ENCODE measurements around the gene FCRLA.
"Not testable (repeated sequence)": the region's sequence is repeated elsewhere in the genome, so short reads cannot be mapped to it uniquely, and the experiment has no call there.

FCRLA gene

DNA sequence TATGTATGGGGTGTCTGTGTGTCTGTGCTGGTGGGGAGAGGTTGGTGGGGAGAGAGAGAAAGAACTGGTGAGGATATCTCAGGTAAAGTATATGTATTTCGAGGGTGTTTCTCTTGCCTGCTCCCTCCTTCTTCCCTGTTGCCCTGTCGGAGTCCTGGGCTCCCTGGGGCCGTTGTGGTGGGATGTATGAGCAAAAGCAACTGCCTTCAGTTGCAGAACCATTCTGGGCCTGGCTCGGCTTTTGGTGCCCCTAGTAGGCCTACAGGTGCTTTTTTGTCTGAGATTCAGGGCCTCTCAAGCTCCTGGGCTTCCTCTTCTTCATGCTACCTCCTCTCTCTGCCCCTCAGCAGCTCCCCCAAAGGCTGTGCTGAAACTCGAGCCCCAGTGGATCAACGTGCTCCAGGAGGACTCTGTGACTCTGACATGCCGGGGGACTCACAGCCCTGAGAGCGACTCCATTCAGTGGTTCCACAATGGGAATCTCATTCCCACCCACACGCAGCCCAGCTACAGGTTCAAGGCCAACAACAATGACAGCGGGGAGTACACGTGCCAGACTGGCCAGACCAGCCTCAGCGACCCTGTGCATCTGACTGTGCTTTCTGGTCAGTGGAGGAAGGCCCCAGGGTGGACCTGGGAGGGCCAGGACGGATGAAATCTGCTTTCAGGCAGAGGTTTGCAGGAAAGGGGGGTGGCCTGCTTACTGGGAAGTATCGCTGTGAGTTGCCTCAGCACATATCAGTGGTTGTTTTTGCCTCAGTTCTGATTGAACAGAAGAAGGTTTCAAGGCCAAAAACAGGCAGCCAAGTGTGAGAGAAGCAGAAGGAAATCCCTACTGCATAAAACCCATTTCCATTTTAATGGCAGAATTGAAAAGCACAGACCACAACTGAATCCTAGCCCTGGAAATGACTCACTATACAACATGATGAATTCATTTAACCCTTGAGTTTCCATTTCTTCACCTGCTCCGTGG lies 35.7 kb upstream of the FCRLA start:
- not testable (repeated sequence) for H3K27me3 ChIP-seq (replicated peaks; ENCODE audit: insufficient read depth, low read length); H3K4me3 ChIP-seq (ENCODE audit: low read length); DNase-seq; H3K27ac ChIP-seq (ENCODE audit: low read length); H3K9ac ChIP-seq (ENCODE audit: low read length); H3K36me3 ChIP-seq (replicated peaks; ENCODE audit: insufficient read depth, low read length); H3K9me2 ChIP-seq (replicated peaks; ENCODE audit: insufficient read depth, low read length); H3F3A ChIP-seq (ENCODE audit: insufficient read depth, low read length); H3K79me2 ChIP-seq (ENCODE audit: low read length); H2AFZ ChIP-seq (ENCODE audit: low read length); H3K4me2 ChIP-seq (ENCODE audit: low read depth, low read length); H3K4me1 ChIP-seq (ENCODE audit: low read length); H3K9me3 ChIP-seq (replicated peaks; ENCODE audit: insufficient read depth, low read length); H4K20me1 ChIP-seq (ENCODE audit: insufficient read depth, low read length)

- not testable (repeated sequence) for H3K79me2 ChIP-seq (ENCODE audit: low read length); H3K4me2 ChIP-seq (ENCODE audit: low read depth, low read length); H3F3A ChIP-seq (ENCODE audit: insufficient read depth, low read length); H3K9me3 ChIP-seq (replicated peaks; ENCODE audit: insufficient read depth, low read length); H4K20me1 ChIP-seq (ENCODE audit: insufficient read depth, low read length); H3K9ac ChIP-seq (ENCODE audit: low read length); DNase-seq; H3K4me1 ChIP-seq (ENCODE audit: low read length); H3K4me3 ChIP-seq (ENCODE audit: low read length); H2AFZ ChIP-seq (ENCODE audit: low read length); H3K27me3 ChIP-seq (replicated peaks; ENCODE audit: insufficient read depth, low read length); H3K27ac ChIP-seq (ENCODE audit: low read length); H3K9me2 ChIP-seq (replicated peaks; ENCODE audit: insufficient read depth, low read length); H3K36me3 ChIP-seq (replicated peaks; ENCODE audit: insufficient read depth, low read length)
Observed at GRCh38 chr1:161673437-161673836, 33.6 kb upstream of the FCRLA start.

DNA sequence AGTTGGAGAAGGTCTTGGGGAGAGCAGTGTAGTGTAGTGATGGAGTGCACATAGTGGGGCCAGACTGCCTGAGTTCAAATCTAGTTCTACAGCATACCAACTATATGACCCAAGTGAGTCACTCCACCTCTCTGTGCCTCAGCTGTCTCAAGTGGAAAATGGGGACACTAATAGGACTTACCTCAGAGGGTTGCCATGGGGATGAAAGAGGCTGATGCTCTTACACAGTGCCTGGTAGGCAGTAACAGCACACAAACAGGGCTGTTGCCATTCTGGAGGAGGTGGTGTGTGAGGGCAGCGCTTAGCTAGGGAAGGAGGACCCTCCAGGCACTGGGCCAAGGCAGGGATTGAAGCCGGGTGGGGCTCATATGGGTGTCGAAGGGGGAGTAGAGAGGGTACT lies 32.6 kb upstream of the FCRLA start:
- H3K36me3 ChIP-seq (replicated peaks; ENCODE audit: insufficient read depth, low read length); H3K27ac ChIP-seq (ENCODE audit: low read length); H3K4me3 ChIP-seq (ENCODE audit: low read length); DNase-seq; H3K79me2 ChIP-seq (ENCODE audit: low read length); H3F3A ChIP-seq (ENCODE audit: insufficient read depth, low read length); H2AFZ ChIP-seq (ENCODE audit: low read length); H3K9me2 ChIP-seq (replicated peaks; ENCODE audit: insufficient read depth, low read length); H3K4me2 ChIP-seq (ENCODE audit: low read depth, low read length); H3K27me3 ChIP-seq (replicated peaks; ENCODE audit: insufficient read depth, low read length); H3K4me1 ChIP-seq (ENCODE audit: low read length); H3K9me3 ChIP-seq (replicated peaks; ENCODE audit: insufficient read depth, low read length); H4K20me1 ChIP-seq (ENCODE audit: insufficient read depth, low read length); H3K9ac ChIP-seq (ENCODE audit: low read length): not testable (repeated sequence)

DNA sequence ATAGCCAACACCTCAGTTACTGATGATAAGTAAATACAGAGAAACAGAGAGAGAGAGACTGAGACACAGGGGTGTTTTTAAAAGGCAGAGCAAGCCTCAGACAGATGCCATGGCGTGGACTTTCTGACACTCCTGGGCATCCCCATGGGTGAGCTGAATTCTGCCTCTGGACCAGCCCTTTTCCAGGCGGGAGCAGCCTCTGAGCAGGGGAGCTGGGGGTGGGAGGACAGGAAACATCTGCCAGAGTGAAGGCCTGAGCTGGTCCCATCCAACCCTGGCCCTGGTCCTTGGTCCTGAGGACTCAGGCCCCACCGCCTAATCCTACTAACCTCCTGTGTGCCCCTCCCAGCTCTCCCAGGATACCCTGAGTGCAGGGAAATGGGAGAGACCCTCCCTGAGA lies 32.1 kb upstream of the FCRLA start:
- not testable (repeated sequence) for H3K4me1 ChIP-seq (ENCODE audit: low read length); H4K20me1 ChIP-seq (ENCODE audit: insufficient read depth, low read length); H3F3A ChIP-seq (ENCODE audit: insufficient read depth, low read length); H3K36me3 ChIP-seq (replicated peaks; ENCODE audit: insufficient read depth, low read length); DNase-seq; H3K79me2 ChIP-seq (ENCODE audit: low read length); H3K9me3 ChIP-seq (replicated peaks; ENCODE audit: insufficient read depth, low read length); H3K9me2 ChIP-seq (replicated peaks; ENCODE audit: insufficient read depth, low read length); H3K27ac ChIP-seq (ENCODE audit: low read length); H2AFZ ChIP-seq (ENCODE audit: low read length); H3K9ac ChIP-seq (ENCODE audit: low read length); H3K4me3 ChIP-seq (ENCODE audit: low read length); H3K4me2 ChIP-seq (ENCODE audit: low read depth, low read length); H3K27me3 ChIP-seq (replicated peaks; ENCODE audit: insufficient read depth, low read length)

- no peaks in the 10 kb centered on the region for H3K36me3 ChIP-seq (replicated peaks; ENCODE audit: insufficient read depth, low read length)
- no peaks in the 10 kb centered on the region for H3F3A ChIP-seq (ENCODE audit: insufficient read depth, low read length)
- no peaks in the 10 kb centered on the region for H3K9me3 ChIP-seq (replicated peaks; ENCODE audit: insufficient read depth, low read length)
- H3K27ac ChIP-seq (ENCODE audit: low read length) = no peak overlapping the region
- H3K9ac ChIP-seq (ENCODE audit: low read length) = no peak overlapping the region
- no peaks in the 10 kb centered on the region for H3K79me2 ChIP-seq (ENCODE audit: low read length)
- no peaks in the 10 kb centered on the region for H4K20me1 ChIP-seq (ENCODE audit: insufficient read depth, low read length)
- no peaks in the 10 kb centered on the region for H3K9me2 ChIP-seq (replicated peaks; ENCODE audit: insufficient read depth, low read length)
- DNase-seq = no peak
- no peak overlapping the region for H3K4me2 ChIP-seq (ENCODE audit: low read depth, low read length)
- no peaks in the 10 kb centered on the region for H3K27me3 ChIP-seq (replicated peaks; ENCODE audit: insufficient read depth, low read length)
- H3K4me3 ChIP-seq (ENCODE audit: low read length) = no peak overlapping the region
- TF ChIP-seq EZH2phosphoT487 (IDR thresholded peaks at IDR 0.05; ENCODE audit: low read length) (no peak), EZH2 (optimal IDR thresholded peaks at IDR 0.05; ENCODE audit: low read depth, low read length) (no peak)
- TF ChIP-seq, protein P1, sequence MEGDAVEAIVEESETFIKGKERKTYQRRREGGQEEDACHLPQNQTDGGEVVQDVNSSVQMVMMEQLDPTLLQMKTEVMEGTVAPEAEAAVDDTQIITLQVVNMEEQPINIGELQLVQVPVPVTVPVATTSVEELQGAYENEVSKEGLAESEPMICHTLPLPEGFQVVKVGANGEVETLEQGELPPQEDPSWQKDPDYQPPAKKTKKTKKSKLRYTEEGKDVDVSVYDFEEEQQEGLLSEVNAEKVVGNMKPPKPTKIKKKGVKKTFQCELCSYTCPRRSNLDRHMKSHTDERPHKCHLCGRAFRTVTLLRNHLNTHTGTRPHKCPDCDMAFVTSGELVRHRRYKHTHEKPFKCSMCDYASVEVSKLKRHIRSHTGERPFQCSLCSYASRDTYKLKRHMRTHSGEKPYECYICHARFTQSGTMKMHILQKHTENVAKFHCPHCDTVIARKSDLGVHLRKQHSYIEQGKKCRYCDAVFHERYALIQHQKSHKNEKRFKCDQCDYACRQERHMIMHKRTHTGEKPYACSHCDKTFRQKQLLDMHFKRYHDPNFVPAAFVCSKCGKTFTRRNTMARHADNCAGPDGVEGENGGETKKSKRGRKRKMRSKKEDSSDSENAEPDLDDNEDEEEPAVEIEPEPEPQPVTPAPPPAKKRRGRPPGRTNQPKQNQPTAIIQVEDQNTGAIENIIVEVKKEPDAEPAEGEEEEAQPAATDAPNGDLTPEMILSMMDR (IDR thresholded peaks at IDR 0.05; ENCODE audit: low read length) = no peak
- H2AFZ ChIP-seq (ENCODE audit: low read length) = no peak overlapping the region
- no peaks in the 10 kb centered on the region for H3K4me1 ChIP-seq (ENCODE audit: low read length)
Observed at GRCh38 chr1:161676441-161676840, 30.6 kb upstream of the FCRLA start.
